Measurements from ENCODE around the gene ABHD15.

The ABHD15 gene

DNA sequence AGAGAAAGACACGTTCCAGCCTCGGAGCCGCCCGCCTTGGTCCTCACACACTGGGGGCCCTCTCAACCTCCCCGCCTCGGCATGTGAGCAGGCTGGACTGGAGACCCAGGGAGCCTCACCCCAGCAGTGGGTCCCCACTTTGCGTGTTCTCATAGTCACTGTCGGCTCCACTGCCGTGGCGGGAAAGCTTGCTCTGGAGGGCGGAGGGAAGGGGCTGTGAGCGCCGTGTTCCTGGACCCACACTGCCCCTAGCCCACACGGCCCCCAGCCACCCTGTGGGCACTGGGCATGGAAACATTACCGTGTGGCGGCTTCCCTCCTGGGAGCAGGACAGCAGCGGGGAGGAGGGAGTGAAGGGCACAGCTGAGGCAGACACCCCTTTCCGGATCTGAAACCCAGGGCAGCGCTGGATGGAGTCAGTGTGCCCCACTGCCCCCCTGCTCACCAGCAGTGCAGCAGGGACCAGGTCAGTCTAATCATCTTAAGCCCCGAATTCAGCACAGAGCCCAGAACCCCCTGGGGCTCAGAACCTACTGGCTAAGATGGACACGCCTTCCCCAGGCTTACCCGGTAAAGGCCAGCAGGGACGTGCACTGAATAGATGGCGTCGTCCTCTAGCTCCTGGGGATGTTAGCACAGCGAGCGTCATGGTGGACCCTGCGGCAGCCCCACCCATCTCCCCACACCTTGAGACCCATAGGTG, 8.8 kb upstream of the ABHD15 start:
- no peak overlapping the region for H3K4me2 ChIP-seq (ENCODE audit: low read length)
- no peak overlapping the region for H3K27ac ChIP-seq (ENCODE audit: low read depth, low read length)
- H4K20me1 ChIP-seq (ENCODE audit: control insufficient read depth, insufficient read depth, low read depth, low read length): no peaks in the 10 kb centered on the region
- H3K9me3 ChIP-seq (ENCODE audit: control insufficient read depth, insufficient read depth, low read length): no peaks in the 10 kb centered on the region
- H3F3A ChIP-seq (ENCODE audit: control insufficient read depth, insufficient read depth): peaks cover 3% of the 10 kb centered on the region
- H3K4me1 ChIP-seq (ENCODE audit: control insufficient read depth, low read length): peaks cover 17% of the 10 kb centered on the region
- H3K4me3 ChIP-seq (ENCODE audit: low read length): no peak overlapping the region
- H3K27me3 ChIP-seq (ENCODE audit: control insufficient read depth, low read length): no peaks in the 10 kb centered on the region
- H3K36me3 ChIP-seq (ENCODE audit: control insufficient read depth, low read length): peaks cover 86% of the 10 kb centered on the region
- TF ChIP-seq EZH2phosphoT487 (IDR thresholded peaks at IDR 0.05; ENCODE audit: borderline replicate concordance, low read length): no peak
- TF ChIP-seq, protein P1, sequence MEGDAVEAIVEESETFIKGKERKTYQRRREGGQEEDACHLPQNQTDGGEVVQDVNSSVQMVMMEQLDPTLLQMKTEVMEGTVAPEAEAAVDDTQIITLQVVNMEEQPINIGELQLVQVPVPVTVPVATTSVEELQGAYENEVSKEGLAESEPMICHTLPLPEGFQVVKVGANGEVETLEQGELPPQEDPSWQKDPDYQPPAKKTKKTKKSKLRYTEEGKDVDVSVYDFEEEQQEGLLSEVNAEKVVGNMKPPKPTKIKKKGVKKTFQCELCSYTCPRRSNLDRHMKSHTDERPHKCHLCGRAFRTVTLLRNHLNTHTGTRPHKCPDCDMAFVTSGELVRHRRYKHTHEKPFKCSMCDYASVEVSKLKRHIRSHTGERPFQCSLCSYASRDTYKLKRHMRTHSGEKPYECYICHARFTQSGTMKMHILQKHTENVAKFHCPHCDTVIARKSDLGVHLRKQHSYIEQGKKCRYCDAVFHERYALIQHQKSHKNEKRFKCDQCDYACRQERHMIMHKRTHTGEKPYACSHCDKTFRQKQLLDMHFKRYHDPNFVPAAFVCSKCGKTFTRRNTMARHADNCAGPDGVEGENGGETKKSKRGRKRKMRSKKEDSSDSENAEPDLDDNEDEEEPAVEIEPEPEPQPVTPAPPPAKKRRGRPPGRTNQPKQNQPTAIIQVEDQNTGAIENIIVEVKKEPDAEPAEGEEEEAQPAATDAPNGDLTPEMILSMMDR (IDR thresholded peaks at IDR 0.05; ENCODE audit: low read depth, low read length, poor library complexity, severe bottlenecking): no peak
- no peaks in the 10 kb centered on the region for H3K79me2 ChIP-seq (ENCODE audit: control insufficient read depth, low read length)
- no peaks in the 10 kb centered on the region for H3K9me2 ChIP-seq (replicated peaks; ENCODE audit: control insufficient read depth, low read length)

DNA sequence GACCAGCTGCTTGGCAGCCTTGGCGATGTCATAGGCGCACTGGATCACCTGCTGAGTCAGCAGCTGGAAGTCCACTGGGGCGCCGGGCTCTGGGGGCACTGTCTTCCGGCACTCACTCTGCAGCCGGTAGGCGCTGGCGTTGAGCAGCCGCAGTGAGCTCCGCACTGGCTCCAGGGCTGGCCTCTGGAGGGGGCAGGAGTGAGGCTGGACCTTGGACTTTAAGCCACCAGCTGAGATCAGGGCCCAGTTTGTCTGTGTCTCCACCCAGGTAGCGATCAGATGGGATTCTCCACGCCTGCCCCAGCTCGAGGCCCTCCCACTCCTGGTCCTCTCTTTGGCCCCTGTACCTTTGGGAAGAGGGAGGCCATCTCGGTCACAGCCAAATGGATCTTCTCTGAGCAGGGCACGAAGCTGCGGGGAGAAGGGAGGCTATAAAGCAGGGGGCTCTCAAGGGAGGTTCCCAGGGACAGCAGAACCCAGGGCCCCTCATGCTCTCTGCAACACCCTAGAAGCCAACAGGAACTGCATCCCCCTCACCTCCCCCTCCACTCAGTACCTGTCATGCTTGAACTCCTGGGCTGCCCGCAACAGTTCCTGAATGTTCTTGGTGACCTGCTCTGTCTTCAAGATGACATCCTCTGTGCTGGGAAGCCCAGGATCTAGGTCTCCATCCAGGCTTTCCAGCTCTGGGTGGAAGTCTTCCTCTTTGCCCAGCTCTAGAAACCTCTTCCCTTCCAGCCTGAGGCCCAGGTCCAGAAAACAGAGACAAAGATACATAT, 8.1 kb upstream of the ABHD15 start:
- Histone ChIP-seq H3K4me2 (ENCODE audit: low read length) (no peak overlapping the region), H3K4me1 (ENCODE audit: control insufficient read depth, low read length) (peaks cover 14% of the 10 kb centered on the region), H3K9me3 (ENCODE audit: control insufficient read depth, insufficient read depth, low read length) (no peaks in the 10 kb centered on the region), H3F3A (ENCODE audit: control insufficient read depth, insufficient read depth) (peaks cover 3% of the 10 kb centered on the region), H3K27me3 (ENCODE audit: control insufficient read depth, low read length) (no peaks in the 10 kb centered on the region), H3K4me3 (ENCODE audit: low read length) (no peak overlapping the region), H3K9me2 (replicated peaks; ENCODE audit: control insufficient read depth, low read length) (no peaks in the 10 kb centered on the region), H4K20me1 (ENCODE audit: control insufficient read depth, insufficient read depth, low read depth, low read length) (no peaks in the 10 kb centered on the region), H3K27ac (ENCODE audit: low read depth, low read length) (no peak overlapping the region), H3K36me3 (ENCODE audit: control insufficient read depth, low read length) (peaks cover 80% of the 10 kb centered on the region), H3K79me2 (ENCODE audit: control insufficient read depth, low read length) (no peaks in the 10 kb centered on the region)
- TF ChIP-seq, protein P1 (IDR thresholded peaks at IDR 0.05; ENCODE audit: low read depth, low read length, poor library complexity, severe bottlenecking): no peak
- TF ChIP-seq EZH2phosphoT487 (IDR thresholded peaks at IDR 0.05; ENCODE audit: borderline replicate concordance, low read length): no peak

DNA sequence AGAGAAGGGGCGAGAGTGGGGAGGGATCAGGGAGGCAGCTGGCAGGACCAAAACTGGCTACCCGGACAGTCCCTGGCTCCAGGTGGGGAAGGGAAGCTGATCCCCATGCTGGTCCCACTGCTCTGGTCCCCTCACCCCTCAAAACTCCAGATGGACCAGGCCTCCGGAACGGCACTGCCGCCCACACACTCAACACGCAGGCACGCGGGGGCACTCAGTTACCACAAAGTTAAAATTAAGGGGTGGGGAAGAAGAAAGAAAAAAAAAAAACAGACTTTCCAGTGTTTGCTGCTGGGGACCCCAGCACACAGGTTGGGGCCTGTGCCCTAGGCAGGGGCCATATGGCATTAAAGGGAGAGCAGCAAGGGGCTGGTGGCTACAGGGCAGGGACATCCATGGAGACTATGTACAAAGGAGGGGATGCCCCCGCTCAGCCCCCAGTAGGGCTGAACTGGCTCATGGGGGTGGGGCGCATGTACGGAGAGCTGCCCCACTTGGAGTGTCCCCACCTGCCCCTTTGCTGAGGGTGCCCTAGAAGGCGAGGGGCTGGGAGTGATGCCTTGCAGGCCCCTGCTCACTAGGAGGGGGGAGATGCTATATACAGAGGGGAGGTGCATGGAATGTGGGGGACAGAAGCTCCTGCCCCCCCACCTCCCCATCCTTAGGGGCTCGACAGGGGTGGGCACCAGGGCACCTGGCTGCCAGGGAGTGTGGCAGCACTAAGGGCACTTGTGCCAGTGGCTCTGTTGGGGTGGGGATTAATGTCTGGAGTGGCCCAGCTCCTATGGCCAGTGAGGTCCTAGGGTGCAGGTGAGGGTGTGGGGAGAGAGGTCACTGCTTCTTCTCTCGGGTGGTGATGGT, 7.3 kb upstream of the ABHD15 start:
- Histone ChIP-seq H3K9me3 (ENCODE audit: control insufficient read depth, insufficient read depth, low read length) (no peaks in the 10 kb centered on the region), H3K36me3 (ENCODE audit: control insufficient read depth, low read length) (peaks cover 73% of the 10 kb centered on the region), H3K4me2 (ENCODE audit: low read length) (no peak overlapping the region), H3K27ac (ENCODE audit: low read depth, low read length) (no peak overlapping the region), H3F3A (ENCODE audit: control insufficient read depth, insufficient read depth) (peaks cover 3% of the 10 kb centered on the region), H3K27me3 (ENCODE audit: control insufficient read depth, low read length) (no peaks in the 10 kb centered on the region), H3K4me3 (ENCODE audit: low read length) (no peak overlapping the region), H3K4me1 (ENCODE audit: control insufficient read depth, low read length) (peaks cover 20% of the 10 kb centered on the region), H4K20me1 (ENCODE audit: control insufficient read depth, insufficient read depth, low read depth, low read length) (no peaks in the 10 kb centered on the region), H3K9me2 (replicated peaks; ENCODE audit: control insufficient read depth, low read length) (no peaks in the 10 kb centered on the region), H3K79me2 (ENCODE audit: control insufficient read depth, low read length) (peaks cover 3% of the 10 kb centered on the region; the same call in 1 of the 2 replicates)
- no peak for TF ChIP-seq EZH2phosphoT487 (IDR thresholded peaks at IDR 0.05; ENCODE audit: borderline replicate concordance, low read length)

Measured in DOHH2 (cell line).